GM19438 (cell line): ENCODE data around the gene SLC37A1.

Experiments
- ATAC-seq: cut with Tn5 transposase; IDR thresholded peaks from one replicate; pipeline ENCODE4 v1.9.1; 2021; ENCODE audit warnings: low read depth; ENCODE audit not compliant: unreplicated experiment

Gene SLC37A1

DNA sequence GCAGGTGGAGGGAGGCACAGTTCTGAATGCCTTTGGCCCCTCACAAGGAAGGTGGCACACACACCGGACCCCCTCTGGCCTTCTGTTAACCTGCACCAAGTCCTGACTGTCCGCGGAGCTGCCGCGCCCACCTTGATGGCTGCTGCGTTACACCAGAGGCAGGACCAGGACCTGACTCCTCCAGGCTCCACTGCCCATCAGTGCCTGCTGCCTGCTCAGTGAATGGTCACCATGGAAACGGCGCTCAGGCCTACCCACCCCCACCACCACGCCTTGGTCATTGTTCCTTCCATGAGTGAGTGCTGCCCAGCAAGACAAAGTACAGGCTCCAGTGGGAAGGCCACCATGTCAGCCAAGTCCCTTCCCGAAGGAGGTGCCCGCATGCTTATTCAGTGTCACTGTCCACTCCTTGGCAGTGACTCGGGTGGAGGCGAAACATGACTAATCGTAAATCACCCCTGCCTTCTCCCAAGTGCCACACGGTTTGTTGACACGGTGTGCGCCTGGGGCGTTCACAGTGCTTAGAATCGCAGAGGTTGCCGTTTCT, 57.3 kb downstream of the SLC37A1 start:
- no peak for ATAC-seq

DNA sequence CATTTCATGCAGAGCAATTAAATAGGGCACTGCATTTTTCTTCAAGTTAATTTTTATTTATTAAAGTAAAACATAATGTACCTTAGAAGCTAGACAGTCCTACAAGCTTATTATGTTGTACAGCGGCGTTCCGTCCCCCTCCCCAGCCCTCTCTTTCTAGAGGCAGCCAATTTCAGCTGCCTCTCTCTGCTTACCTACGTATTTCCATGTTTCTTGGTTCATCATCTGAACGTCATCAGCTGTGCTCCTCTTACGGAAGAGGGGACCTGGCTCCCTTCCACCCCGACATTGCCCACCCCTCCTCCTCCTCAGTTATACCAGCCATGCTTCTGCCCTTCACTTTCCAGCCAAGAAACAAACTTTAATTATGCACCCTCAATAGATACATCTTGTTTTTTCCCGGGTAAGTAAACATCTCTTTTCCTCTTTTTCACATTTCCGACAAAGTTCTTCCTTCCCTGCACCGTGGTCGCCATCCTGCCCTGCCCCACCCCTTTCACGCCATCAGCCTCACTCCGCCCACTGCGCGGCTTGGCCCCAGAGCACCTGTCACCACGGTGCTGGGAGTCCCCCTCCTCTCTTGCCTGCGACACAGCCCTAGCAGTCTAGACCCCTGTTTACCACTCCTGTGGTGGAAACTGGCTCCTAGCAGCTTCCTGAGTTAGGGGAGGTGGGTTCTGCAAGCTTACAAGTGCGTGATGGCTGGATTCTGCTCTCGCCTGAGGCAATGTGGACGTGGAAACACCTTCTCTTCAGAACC, 57.9 kb downstream of the SLC37A1 start:
- ATAC-seq: no peak

- no peak for ATAC-seq
These were observed 59.3 kb downstream of the SLC37A1 start for GRCh38 chr21:42572906-42573495.

DNA sequence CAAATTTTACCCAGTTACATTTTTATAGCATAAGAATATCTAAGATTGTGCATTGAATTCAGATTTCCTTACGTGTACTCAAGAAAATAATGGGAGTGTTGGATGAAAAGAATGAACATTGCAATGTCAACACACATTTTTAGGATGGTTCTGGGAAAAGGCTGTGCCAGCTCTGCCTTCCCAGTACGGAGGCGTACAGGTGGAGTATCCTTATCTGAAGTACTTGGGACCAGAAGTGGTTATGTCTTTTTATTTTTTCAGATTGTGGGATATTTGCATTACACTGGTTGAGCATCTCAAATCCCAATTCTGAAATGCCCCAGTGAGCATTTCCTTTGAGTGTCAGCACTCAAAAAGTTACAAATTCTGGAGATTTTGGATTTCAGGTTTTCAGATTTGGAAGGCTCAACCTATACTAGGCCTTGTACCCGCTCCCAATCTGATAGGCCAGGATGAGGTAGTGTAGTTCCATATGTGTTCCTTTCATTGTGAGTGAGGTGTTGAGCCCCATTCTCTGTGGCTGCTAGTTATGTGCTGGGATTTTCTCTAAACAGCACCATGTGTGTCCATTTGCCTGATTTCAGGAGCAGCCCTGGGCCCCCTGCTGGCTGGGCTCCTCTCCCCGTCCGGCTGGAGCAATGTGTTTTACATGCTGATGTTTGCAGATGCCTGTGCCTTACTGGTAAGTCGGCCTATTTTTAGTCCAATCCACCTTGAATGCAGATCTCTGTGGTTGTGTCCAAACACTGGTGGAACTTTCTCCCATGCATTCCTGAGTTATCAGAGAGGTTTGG, 60.8 kb downstream of the SLC37A1 start:
- ATAC-seq: no peak

- no peak for ATAC-seq
These were observed 61.5 kb downstream of the SLC37A1 start for GRCh38 chr21:42575111-42575510.

GRCh38 chr21:42576639-42577038, 63.0 kb downstream of the SLC37A1 start:
- ATAC-seq: no peak

DNA sequence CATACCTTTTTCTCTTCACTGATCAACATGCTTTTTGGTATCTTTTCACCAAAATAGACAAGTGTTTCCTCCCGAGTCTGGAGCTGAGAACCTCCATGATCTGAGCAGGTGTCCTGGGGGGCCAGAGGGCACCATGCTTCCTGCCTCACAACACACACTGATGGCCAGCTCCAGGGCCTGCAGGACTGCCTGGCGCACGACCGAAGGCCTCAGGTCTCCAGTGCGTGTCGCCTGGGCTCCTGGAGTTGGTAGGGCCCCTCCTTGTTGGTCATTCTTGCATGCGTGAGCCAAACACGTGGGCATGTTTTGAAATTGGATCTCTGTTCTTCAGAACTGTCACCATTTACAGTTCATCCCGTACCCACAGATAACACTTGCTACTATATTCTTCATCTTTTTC, 64.4 kb downstream of the SLC37A1 start:
- no peak for ATAC-seq

DNA sequence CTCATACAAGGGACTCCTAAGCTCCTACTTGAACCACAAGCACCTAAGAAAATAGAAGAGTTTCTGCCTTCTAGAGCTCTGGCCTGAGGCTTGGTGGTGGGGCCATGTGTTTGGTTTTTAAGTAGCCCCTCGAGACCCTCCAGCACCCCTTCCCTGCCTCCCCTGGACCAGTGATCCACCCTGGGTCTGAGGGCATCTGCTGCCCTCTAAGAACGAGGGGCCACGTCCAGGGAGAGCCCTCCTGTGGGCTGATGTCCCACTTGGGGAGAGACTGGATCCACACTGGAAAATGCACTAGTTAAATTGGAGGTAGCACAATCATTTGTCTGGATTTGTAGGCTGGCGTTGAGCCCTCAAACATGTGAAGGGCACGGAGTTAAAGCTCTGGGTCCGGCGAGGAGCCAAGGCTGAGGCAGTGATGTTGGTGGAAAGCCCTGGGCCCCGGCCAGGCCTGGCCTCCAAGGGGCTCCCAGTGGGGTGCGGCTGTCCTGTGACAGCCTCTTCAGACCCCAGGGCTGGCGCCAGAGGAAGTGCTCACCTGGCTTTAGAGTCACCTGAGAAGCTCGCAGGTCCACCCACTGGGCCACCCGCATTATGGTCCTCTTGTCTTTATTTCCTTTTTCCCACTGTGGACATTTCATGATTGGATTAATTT, 65.2 kb downstream of the SLC37A1 start:
- ATAC-seq: no peak

GRCh38 chr21:42579456-42580075, 65.9 kb downstream of the SLC37A1 start:
- no peak for ATAC-seq

GRCh38 chr21:42580076-42580792, 66.6 kb downstream of the SLC37A1 start:
- ATAC-seq: no peak

GRCh38 chr21:42580793-42581321, 67.2 kb downstream of the SLC37A1 start:
- ATAC-seq: no peak

- no peak for ATAC-seq
These were observed 67.8 kb downstream of the SLC37A1 start for GRCh38 chr21:42581336-42581992.

DNA sequence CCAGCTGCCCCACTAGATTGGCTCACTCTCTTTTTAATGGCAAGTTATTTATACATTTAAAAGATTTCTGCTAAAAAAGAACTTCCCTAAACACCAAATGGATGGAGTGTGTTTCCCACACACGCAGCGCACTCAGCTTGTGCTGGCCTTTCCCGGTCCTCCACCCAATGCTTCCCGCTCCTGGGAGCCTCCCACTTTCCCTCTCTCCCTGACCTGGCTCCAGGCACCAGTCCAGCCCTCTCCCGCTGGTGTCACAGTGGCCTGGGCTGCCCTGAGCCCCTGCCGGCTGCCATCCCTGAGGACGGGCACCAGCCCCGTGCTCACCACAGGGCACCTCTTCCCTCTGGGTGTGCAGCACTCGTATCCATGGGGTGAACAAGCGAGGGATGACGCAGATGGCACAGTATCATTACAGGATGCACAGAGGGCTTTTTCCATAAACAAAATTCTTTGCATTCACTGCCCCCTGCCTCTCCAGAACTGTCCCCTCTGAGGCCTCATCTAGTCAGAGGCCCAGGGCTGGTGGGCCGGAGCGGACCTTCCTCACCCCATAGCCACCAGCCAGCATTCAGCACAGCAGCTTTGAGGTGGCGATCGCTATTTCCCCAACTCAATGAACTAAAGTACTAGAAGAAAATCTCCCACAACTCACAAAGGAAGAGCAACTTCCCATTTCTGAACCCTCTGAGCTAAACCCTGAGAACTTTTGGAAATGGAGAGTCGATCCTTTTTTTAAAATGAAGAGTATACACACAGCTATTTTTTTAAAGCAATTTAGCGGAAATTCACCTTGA, 68.5 kb downstream of the SLC37A1 start:
- ATAC-seq: no peak

GRCh38 chr21:42582787-42583476, 69.3 kb downstream of the SLC37A1 start:
- no peak for ATAC-seq

DNA sequence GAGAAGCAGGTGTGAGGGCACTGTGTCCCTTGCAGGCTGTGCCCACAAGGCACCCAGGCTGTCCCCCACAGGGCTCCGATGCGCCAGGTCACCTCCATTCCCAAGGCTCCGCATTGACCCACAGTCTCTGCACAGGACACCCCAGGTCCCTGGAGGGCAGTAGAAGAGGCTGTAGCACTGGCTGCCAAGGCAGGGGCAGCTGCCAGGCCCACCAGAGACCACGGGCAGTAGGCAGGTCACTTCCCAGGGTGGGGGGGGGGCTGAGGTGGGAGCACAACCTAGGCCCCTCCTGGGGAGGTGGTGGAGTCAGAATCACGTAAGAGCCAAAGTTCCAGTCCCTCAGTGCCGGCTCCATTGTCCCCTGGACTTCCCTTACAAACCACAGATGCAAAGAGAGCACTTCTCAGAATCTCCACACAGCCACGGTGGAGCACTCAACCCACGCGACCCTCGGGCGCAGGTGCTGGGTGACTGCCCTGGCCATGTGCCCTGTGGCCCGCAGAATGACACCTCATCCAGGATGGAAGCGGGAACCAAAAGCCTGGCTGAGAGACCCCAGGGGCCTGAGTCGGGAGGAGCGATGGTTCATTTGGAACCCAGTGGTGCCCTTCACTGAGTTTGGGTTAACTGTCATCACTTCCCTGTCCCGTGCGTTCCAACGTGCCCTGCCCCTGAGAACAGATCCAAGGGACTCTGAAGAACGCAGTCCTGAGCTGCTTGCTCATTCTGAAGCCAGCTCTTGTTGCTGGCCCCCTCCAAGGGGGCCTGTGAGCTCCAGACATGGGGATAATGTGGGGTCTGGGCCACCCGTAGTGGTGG, 70.0 kb downstream of the SLC37A1 start:
- no peak for ATAC-seq

- no peak for ATAC-seq
These were observed 70.6 kb downstream of the SLC37A1 start for GRCh38 chr21:42584296-42584641.

DNA sequence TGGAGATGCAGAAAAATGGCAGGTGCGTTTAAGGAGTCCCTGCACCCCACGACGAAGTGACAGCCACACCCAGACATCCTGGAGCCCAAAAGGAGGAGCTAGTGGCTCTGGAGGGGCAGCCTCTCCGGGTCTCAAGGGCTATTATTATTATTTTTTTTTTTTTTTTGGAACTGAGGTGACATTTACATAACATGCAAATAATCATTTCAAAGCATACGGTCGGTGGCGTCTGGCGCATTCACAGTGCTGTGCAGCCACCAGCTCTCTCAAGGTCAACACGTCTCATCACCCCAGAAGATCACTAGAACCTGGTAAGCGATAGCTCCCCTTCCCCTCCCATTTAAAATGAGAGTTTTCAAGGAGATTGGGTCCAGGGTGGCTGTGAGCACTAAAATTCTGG, 72.2 kb downstream of the SLC37A1 start:
- ATAC-seq: no peak
